Stimulated activated CD8-positive, alpha-beta memory T cell treated with anti-CD3 and anti-CD28 coated beads, Interleukin-15, amount 100 ng/mL, for 4 hours (primary cell): ENCODE measurements around the gene CADPS.
"Not testable (repeated sequence)": the region's sequence is repeated elsewhere in the genome, so short reads cannot be mapped to it uniquely, and the experiment has no call there.

Experiments
- DNase-seq, 2 donors: peaks; one replicate each; pipeline ENCODE4 v3.0.0-alpha.2; 2020; ENCODE audit warnings: low read depth in 2 of 2

CADPS gene

GRCh38 chr3:62600033-62600432 is 275.2 kb downstream of the CADPS start:
- no peak for DNase-seq

GRCh38 chr3:62597491-62597890 is 277.7 kb downstream of the CADPS start:
- no peak for DNase-seq

GRCh38 chr3:62592408-62592807 is 282.8 kb downstream of the CADPS start:
- DNase-seq, result no peak

- no peak for DNase-seq
Measured at GRCh38 chr3:62589078-62589477, 286.1 kb downstream of the CADPS start.

GRCh38 chr3:62587579-62588031 is 287.6 kb downstream of the CADPS start:
- no peak for DNase-seq

GRCh38 chr3:62587169-62587568 is 288.0 kb downstream of the CADPS start:
- DNase-seq, result no peak

- no peak for DNase-seq
Measured at GRCh38 chr3:62586356-62586755, 288.9 kb downstream of the CADPS start.

GRCh38 chr3:62585861-62586260 is 289.4 kb downstream of the CADPS start:
- no peak for DNase-seq

GRCh38 chr3:62584636-62585035 is 290.6 kb downstream of the CADPS start:
- DNase-seq, result no peak

GRCh38 chr3:62582495-62583172 is 292.6 kb downstream of the CADPS start:
- no peak for DNase-seq

- not testable (repeated sequence) for DNase-seq
Measured at GRCh38 chr3:62580485-62580884, 294.7 kb downstream of the CADPS start.

GRCh38 chr3:62577153-62577552 is 298.1 kb downstream of the CADPS start:
- DNase-seq, result no peak

- no peak for DNase-seq
Measured at GRCh38 chr3:62574266-62574898, 300.8 kb downstream of the CADPS start.

- no peak for DNase-seq
Measured at GRCh38 chr3:62571916-62572315, 303.3 kb downstream of the CADPS start.

GRCh38 chr3:62570888-62571287 is 304.3 kb downstream of the CADPS start:
- no peak for DNase-seq

- DNase-seq, result no peak
Measured at GRCh38 chr3:62569609-62570008, 305.6 kb downstream of the CADPS start.

- no peak for DNase-seq
Measured at GRCh38 chr3:62567097-62568021, 307.9 kb downstream of the CADPS start.

GRCh38 chr3:62566022-62566557 is 309.1 kb downstream of the CADPS start:
- DNase-seq, result no peak

GRCh38 chr3:62562596-62562995 is 312.6 kb downstream of the CADPS start:
- DNase-seq, result no peak

GRCh38 chr3:62562017-62562416 is 313.2 kb downstream of the CADPS start:
- no peak for DNase-seq

- DNase-seq, result no peak
Measured at GRCh38 chr3:62559831-62560445, 315.3 kb downstream of the CADPS start.
